Muscle layer of colon (tissue), 2 donors: ENCODE data around the gene MMD.
"Not testable (repeated sequence)": the region's sequence is repeated elsewhere in the genome, so short reads cannot be mapped to it uniquely, and the experiment has no call there.

Source experiments
- H3K27ac ChIP-seq: one replicate; pipeline ENCODE4 v1.7.0; 2013; ENCODE audit warnings: low read depth, mild to moderate bottlenecking, low read length, moderate library complexity
- H3K27me3 ChIP-seq, 2 donors: one replicate each; pipeline ENCODE4 v1.7.0; 2013; ENCODE audit warnings: low read length in 2 of 2, mild to moderate bottlenecking in 2 of 2; ENCODE audit not compliant: insufficient read depth in 2 of 2, control insufficient read depth in 1 of 2
- H3K36me3 ChIP-seq: one replicate; pipeline ENCODE4 v1.7.0; 2013; ENCODE audit warnings: mild to moderate bottlenecking, low read length; ENCODE audit not compliant: insufficient read depth
- H3K4me1 ChIP-seq: one replicate; pipeline ENCODE4 v1.7.0; 2013; ENCODE audit warnings: mild to moderate bottlenecking, low read length; ENCODE audit not compliant: insufficient read depth
- H3K4me3 ChIP-seq, 2 donors: one replicate each; pipeline ENCODE4 v1.7.0; 2013; ENCODE audit warnings: low read length in 2 of 2, low read depth in 1 of 2, mild to moderate bottlenecking in 1 of 2, moderate library complexity in 1 of 2
- H3K9ac ChIP-seq: one replicate; pipeline ENCODE4 v1.7.0; 2013; ENCODE audit warnings: low read length
- H3K9me3 ChIP-seq: one replicate; pipeline ENCODE4 v1.7.0; 2013; ENCODE audit warnings: mild to moderate bottlenecking, low read length
- donor health status: abdominal sarcoma.
- donor health status: Adenocarcinoma of cecum.

Gene MMD

DNA sequence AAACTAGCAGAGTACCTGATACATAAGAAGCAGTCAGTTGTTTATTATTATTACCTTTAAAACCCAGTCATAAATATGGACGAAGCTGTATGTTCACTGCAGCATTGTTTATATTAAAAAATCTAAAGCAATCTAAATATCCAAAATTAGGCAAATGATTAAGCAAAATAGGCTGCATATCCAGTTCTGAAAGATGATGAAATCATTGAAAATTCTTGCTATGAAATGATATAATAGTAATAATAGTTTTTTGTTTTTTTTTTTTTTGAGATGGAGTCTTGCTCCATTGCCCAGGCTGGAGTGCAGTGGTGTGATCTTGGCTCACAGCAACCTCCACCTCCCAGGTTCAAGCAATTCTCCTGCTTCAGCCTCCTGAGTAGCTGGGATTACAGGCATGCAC is 31.9 kb downstream of the MMD start:
- H3K9ac ChIP-seq, H3K36me3 ChIP-seq, H3K4me3 ChIP-seq, H3K27ac ChIP-seq, H3K9me3 ChIP-seq, H3K4me1 ChIP-seq, H3K27me3 ChIP-seq: not testable (repeated sequence)

GRCh38 chr17:55388842-55389241 is 32.8 kb downstream of the MMD start:
- Histone ChIP-seq H3K4me3 (no peak overlapping the region), H3K4me1 (no peaks in the 10 kb centered on the region), H3K36me3 (no peaks in the 10 kb centered on the region), H3K9me3 (no peaks in the 10 kb centered on the region), H3K9ac (no peak overlapping the region), H3K27me3 (no peaks in the 10 kb centered on the region), H3K27ac (no peak overlapping the region)

DNA sequence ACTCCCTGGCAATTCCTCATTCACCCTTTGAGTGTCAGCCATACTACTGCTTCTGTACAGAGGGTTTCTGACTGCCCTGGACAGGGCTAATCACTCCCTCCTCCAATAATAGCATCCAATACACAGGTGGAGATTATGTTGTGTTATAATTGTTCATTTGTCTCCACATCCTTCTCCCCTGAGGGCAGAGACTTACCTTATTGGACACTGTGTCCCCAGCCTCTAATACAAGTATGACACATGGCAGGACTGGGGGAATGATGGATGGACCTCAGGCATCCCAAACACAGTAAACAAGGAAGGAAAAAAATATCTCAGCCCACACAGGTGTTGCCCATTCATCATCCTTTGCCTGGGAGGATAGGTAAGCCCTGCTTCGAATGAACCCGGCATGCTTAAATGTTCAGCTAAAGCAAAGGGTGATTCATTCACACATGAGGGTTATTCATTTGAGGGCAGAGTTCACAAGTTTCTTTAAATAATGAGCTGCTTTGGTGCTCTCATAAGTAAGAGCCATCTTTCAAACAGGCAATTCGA is 34.8 kb downstream of the MMD start:
- Histone ChIP-seq H3K4me1 (no peaks in the 10 kb centered on the region), H3K36me3 (no peaks in the 10 kb centered on the region), H3K27ac (no peak overlapping the region), H3K9ac (no peak overlapping the region), H3K4me3 (no peak overlapping the region), H3K27me3 (no peaks in the 10 kb centered on the region), H3K9me3 (no peaks in the 10 kb centered on the region)

DNA sequence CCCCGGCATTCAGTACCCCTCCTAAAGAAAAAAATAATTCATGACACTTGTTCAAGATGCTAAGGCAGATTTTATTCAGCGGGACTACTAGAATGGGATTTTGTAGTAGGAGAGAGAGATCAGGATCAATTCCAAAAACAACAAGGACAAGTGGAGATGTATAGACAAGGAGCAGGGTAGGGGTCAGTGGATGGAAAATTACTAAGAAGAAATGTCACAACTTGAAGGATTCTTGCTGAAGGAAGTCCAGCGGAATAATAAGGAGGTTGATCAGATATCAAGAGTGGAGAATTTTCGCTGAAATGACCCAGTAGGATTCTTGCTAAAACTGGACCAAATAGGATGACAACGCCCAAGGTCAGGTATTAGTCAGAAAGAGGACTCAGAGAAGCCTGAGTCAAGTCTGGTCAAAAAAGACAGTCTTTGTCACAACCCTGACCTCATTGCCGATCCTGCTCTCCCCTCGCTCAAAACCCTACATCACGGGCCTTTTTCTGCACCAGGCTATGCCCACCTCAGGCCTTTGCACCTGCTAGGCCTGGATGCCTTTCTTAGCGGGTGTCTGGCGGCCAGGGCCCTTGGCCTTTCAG is 36.9 kb downstream of the MMD start:
- no peaks in the 10 kb centered on the region for H3K4me1 ChIP-seq
- H3K4me3 ChIP-seq = no peak overlapping the region
- H3K9me3 ChIP-seq = no peaks in the 10 kb centered on the region
- H3K27me3 ChIP-seq = no peaks in the 10 kb centered on the region
- no peak overlapping the region for H3K27ac ChIP-seq
- no peaks in the 10 kb centered on the region for H3K36me3 ChIP-seq
- no peak overlapping the region for H3K9ac ChIP-seq

- H3K9me3 ChIP-seq = no peaks in the 10 kb centered on the region
- H3K36me3 ChIP-seq = no peaks in the 10 kb centered on the region
- H3K27ac ChIP-seq = no peak overlapping the region
- no peaks in the 10 kb centered on the region for H3K27me3 ChIP-seq
- no peak overlapping the region for H3K9ac ChIP-seq
- no peak overlapping the region for H3K4me3 ChIP-seq
- no peaks in the 10 kb centered on the region for H3K4me1 ChIP-seq
Observed at GRCh38 chr17:55383771-55384642, 37.6 kb downstream of the MMD start.

DNA sequence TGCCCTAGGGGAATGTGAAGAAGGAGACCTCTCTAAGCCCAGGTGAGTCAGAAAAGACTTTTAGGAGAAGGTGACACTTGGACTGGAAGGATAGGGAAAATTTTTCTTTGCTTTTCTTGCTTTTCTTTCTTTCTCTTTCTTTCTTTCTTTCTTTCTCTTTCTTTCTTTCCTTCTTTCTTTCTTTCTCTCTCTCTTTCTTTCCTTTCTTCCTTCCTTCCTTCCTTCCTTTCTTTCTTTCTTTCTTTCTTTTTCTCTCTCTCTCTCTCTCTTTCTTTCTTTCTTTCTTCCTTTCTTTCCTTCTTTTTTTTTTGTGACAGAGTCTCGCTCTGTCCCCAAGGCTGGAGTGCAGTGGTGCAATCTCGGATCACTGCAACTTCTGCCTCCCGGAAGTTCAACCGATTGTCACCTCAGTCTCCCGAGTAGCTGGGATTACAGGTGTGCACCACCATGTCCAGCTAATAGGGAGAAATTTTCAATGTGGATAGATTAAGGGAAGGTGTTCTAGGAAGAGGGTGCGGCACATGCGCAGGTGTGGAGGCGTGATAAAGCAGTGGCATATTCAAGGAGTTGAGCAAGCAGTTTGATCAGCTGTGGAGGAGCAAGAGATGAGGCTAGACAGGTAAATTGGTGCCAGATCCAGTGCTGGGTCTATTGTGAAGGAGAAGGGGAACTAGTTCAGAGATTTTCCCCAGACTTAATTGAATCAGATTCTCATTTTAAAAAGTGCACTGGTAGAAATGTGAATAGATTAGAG is 40.4 kb downstream of the MMD start:
- Histone ChIP-seq H3K36me3 (no peaks in the 10 kb centered on the region), H3K4me1 (no peaks in the 10 kb centered on the region), H3K27ac (no peak overlapping the region), H3K4me3 (no peak overlapping the region), H3K9me3 (no peaks in the 10 kb centered on the region), H3K9ac (no peak overlapping the region), H3K27me3 (no peaks in the 10 kb centered on the region)

- Histone ChIP-seq H3K4me3 (no peak overlapping the region), H3K27ac (no peak overlapping the region), H3K9ac (no peak overlapping the region), H3K9me3 (no peaks in the 10 kb centered on the region), H3K36me3 (no peaks in the 10 kb centered on the region), H3K27me3 (no peaks in the 10 kb centered on the region), H3K4me1 (no peaks in the 10 kb centered on the region)
Observed at GRCh38 chr17:55377671-55378275, 43.9 kb downstream of the MMD start.

GRCh38 chr17:55368706-55369105 is 52.9 kb downstream of the MMD start:
- Histone ChIP-seq H3K27me3 (no peaks in the 10 kb centered on the region), H3K9ac (no peak overlapping the region), H3K27ac (no peak overlapping the region), H3K9me3 (no peaks in the 10 kb centered on the region), H3K4me1 (no peaks in the 10 kb centered on the region), H3K4me3 (no peak overlapping the region), H3K36me3 (no peaks in the 10 kb centered on the region)

DNA sequence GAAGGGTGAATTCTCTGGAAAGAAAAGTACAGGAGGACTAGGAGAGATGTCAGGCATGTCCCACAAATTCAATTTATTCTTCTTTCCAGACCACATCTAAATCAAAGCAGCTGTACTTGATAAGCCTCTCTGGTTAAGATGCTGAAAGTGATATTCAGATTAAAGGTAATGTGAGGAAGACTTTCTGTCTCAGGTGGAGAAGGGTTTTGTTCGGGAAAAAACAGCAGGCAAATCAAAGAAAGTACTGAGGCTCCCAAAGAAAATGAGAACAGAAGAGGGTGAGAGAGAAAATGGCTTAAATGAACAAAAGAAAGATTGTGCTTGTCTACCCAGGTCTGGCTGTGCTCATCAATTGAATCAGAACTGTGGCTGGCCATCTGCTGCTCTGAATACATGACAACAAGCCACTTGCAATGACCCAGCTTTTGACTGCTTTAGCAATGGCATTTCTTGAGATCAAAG is 55.6 kb downstream of the MMD start:
- Histone ChIP-seq H3K27ac (no peak overlapping the region), H3K4me3 (no peak overlapping the region), H3K36me3 (no peaks in the 10 kb centered on the region), H3K9me3 (no peaks in the 10 kb centered on the region), H3K27me3 (no peaks in the 10 kb centered on the region), H3K4me1 (no peaks in the 10 kb centered on the region), H3K9ac (no peak overlapping the region)

DNA sequence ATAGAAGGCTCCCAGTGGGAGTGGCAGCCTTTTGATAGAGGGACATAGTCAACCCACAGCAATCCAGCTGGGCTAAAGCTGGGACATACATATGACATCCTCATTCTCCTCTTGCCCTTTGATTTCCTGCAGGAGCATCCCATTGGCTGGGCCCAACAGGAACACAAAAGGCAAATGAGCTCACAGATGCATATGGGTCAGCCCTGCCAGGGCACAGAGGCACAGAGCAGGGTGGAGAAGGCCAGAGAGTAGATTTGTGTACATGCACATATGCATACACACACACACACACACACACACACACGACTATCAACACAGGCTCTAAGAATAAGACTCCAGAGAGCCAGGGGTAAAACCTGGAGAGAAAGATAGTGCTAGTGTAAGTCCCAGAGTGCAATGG is 58.6 kb downstream of the MMD start:
- H3K36me3 ChIP-seq = no peaks in the 10 kb centered on the region
- H3K9ac ChIP-seq = no peak overlapping the region
- H3K27ac ChIP-seq = no peak overlapping the region
- no peaks in the 10 kb centered on the region for H3K4me1 ChIP-seq
- H3K4me3 ChIP-seq = no peak overlapping the region
- no peaks in the 10 kb centered on the region for H3K27me3 ChIP-seq
- H3K9me3 ChIP-seq = no peaks in the 10 kb centered on the region

GRCh38 chr17:55360971-55361370 is 60.7 kb downstream of the MMD start:
- Histone ChIP-seq H3K9me3 (no peaks in the 10 kb centered on the region), H3K4me3 (no peak overlapping the region), H3K4me1 (no peaks in the 10 kb centered on the region), H3K27ac (no peak overlapping the region), H3K36me3 (no peaks in the 10 kb centered on the region), H3K27me3 (no peaks in the 10 kb centered on the region), H3K9ac (no peak overlapping the region)
